Hepatocyte (in vitro differentiated cells): ENCODE measurements around the gene ZBTB7B. TPM values are rescaled to one million over a fixed set of nuclear protein-coding genes. Genes with fewer than 3 reads are reported as not detected.

Source experiments
- DNase-seq: peaks from one replicate; pipeline ENCODE4 v3.0.0-alpha.2; 2016; ENCODE audit warnings: low spot score
- H2AFZ ChIP-seq: fragments of 200-600 bp; sonication (generic); 2 replicates; pipeline ENCODE4 v1.6.0; 2016; ENCODE audit warnings: antibody characterized with exemption, mild to moderate bottlenecking
- H3K27ac ChIP-seq: fragments of 200-600 bp; sonication (generic); 2 replicates; pipeline ENCODE4 v1.5.1; 2016; ENCODE audit warnings: mild to moderate bottlenecking
- H3K27me3 ChIP-seq: fragments of 200-600 bp; sonication (generic); 2 replicates; pipeline ENCODE4 v1.6.1; 2016
- H3K36me3 ChIP-seq: fragments of 200-600 bp; sonication (generic); replicated peaks from 2 replicates; pipeline ENCODE4 v1.5.1; 2016; ENCODE audit warnings: low read depth; ENCODE audit not compliant: insufficient read depth
- H3K4me1 ChIP-seq: fragments of 200-600 bp; sonication (generic); 2 replicates; pipeline ENCODE4 v1.5.1; 2016; ENCODE audit warnings: mild to moderate bottlenecking, moderate library complexity; ENCODE audit not compliant: insufficient read depth
- H3K4me2 ChIP-seq: fragments of 200-600 bp; sonication (generic); 2 replicates; pipeline ENCODE4 v1.6.0; 2016
- H3K4me3 ChIP-seq: fragments of 200-600 bp; sonication (generic); 2 replicates; pipeline ENCODE4 v1.5.1; 2016; ENCODE audit warnings: mild to moderate bottlenecking
- H3K79me2 ChIP-seq: fragments of 200-600 bp; sonication (generic); 2 replicates; pipeline ENCODE4 v1.6.0; 2017; ENCODE audit warnings: mild to moderate bottlenecking
- H3K9me2 ChIP-seq: fragments of 200-600 bp; sonication (generic); replicated peaks from 2 replicates; pipeline ENCODE4 v1.6.0; 2017; ENCODE audit warnings: mild to moderate bottlenecking; ENCODE audit not compliant: insufficient read depth
- H3K9me3 ChIP-seq: fragments of 200-600 bp; sonication (generic); 2 replicates; pipeline ENCODE4 v1.5.1; 2016; ENCODE audit warnings: low read depth, mild to moderate bottlenecking
- H4K20me1 ChIP-seq: fragments of 200-600 bp; sonication (generic); 2 replicates; pipeline ENCODE4 v1.6.0; 2016; ENCODE audit warnings: mild to moderate bottlenecking; ENCODE audit not compliant: insufficient read depth, poor library complexity, severe bottlenecking
- CTCF ChIP-seq: fragments of 200-600 bp; sonication (generic); IDR thresholded peaks from 2 replicates; pipeline ENCODE4 v1.5.1; 2016; ENCODE audit warnings: antibody characterized with exemption, mild to moderate bottlenecking; ENCODE audit not compliant: poor library complexity
- EZH2 ChIP-seq: fragments of 200-600 bp; sonication (generic); IDR thresholded peaks from 2 replicates; pipeline ENCODE4 v1.6.1; 2016; ENCODE audit warnings: antibody characterized with exemption, mild to moderate bottlenecking, borderline replicate concordance
- EZH2phosphoT487 ChIP-seq: fragments of 200-600 bp; sonication (generic); IDR thresholded peaks from one replicate; pipeline ENCODE4 v1.6.1; 2018; ENCODE audit warnings: antibody characterized with exemption, mild to moderate bottlenecking, low read depth, moderate library complexity; ENCODE audit not compliant: unreplicated experiment, severe bottlenecking
- WGBS: methylation state at CpG from one replicate; pipeline ENCODE4 v1.1.6; 2016; ENCODE audit warnings: low lambda C conversion rate; ENCODE audit errors: missing lambda C conversion rate; 5-methylcytosine and 5-hydroxymethylcytosine counted together
- polyA plus RNA-seq: library from polyadenylated mRNA; unstranded; fragments of >200 nt; fragmentation: Nextera tagmentation; extraction: Ambion mirVana; gene quantifications from 2 replicates; pipeline ENCODE4 v1.2.1, GENCODE V29; 2016
- total RNA-seq: library from RNA; depleted of rRNA; stranded (reverse); fragments of >200 nt; gene quantifications from 2 replicates; pipeline ENCODE4 v1.2.3, GENCODE V29; 2014

Gene ZBTB7B
- total and polyA plus RNA-seq, 2 experiments from 2014 or later, result 13.3 to 29.2 TPM

DNA sequence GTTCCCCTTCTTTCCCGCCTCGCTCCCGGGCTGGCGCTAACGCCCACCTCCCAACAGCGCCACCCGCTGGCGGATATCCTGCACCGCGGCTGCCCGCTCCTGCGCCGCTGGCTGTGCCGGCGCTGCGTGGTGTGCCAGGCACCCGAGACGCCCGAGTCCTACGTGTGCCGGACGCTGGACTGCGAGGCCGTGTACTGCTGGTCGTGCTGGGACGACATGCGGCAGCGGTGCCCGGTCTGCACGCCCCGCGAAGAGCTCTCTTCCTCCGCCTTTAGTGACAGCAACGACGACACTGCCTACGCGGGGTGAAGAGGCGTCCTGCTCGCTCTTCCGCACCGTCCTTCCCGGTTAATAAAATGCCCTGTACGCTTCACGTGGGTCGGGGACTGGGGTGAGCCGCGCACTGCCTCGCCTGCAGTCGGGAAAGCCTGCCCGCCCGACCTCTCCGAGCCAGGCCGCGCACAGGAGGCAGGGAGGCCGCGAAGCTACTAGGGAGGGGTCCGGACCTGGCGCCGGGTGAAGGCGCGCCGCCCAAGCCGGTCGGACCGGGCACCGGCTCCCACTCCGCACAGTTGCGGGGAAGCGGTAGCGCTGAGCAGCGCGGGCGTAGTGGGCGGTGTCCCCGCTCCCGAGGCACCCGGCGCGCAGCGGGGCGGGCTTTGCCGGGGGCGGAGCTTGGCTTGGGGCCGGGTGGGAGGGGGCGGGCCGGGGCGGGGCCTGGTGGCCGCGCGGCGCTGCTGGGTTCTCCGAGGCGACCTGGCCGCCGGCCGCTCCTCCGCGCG, 48.1 kb downstream of the ZBTB7B start, which contains the start of gene ADAM15:
Gene ADAM15 (plus strand): TSS at position 757 of the 782 bp plus-strand sequence. CDS start 71 bp downstream, outside the sequence.
- 1% methylated on average over 94 of the region's 99 CpGs for WGBS
- peak; percentile 93 for DNase-seq
- H2AFZ ChIP-seq, result peak within 1 kb of the TSS; percentile 84

GRCh38 chr1:155051342-155051776, 48.8 kb downstream of the ZBTB7B start:
- H3K79me2 ChIP-seq, result no peaks in the 10 kb centered on the region
- H3K36me3 ChIP-seq, result no peaks in the 10 kb centered on the region
- no peaks in the 10 kb centered on the region for H4K20me1 ChIP-seq
- WGBS, result under 1% methylated on average over 23 of the region's 31 CpGs
- no peaks in the 10 kb centered on the region for H3K9me3 ChIP-seq
- H3K27ac ChIP-seq, result peak overlapping the region; percentile 57
- DNase-seq, result no peak
- H3K4me3 ChIP-seq, result peak overlapping the region; percentile 92
- no peaks in the 10 kb centered on the region for H3K9me2 ChIP-seq
- peak overlapping the region; percentile 93 for H3K4me2 ChIP-seq
- peaks cover 25% of the 10 kb centered on the region for H3K4me1 ChIP-seq
- H3K27me3 ChIP-seq, result no peaks in the 10 kb centered on the region
- TF ChIP-seq CTCF (no peak), EZH2 (no peak), EZH2phosphoT487 (no peak)
- peak overlapping the region; percentile 84 for H2AFZ ChIP-seq

More for the DNA sequence above, 48.1 kb downstream of the ZBTB7B start, which contains the start of gene ADAM15:
- TF ChIP-seq EZH2 (no peak), EZH2phosphoT487 (no peak), CTCF (peak; percentile 98)
- peak within 1 kb of the TSS; percentile 92 for H3K4me3 ChIP-seq
- H3K4me1 ChIP-seq, result peaks cover 25% of the 10 kb centered on the region
- no peaks in the 10 kb centered on the region for H4K20me1 ChIP-seq
- H3K27ac ChIP-seq, result peak within 1 kb of the TSS; percentile 87
- peak within 1 kb of the TSS; percentile 93 for H3K4me2 ChIP-seq
- H3K36me3 ChIP-seq, result no peaks in the 10 kb centered on the region
- H3K79me2 ChIP-seq, result no peaks in the 10 kb centered on the region
- H3K9me2 ChIP-seq, result no peaks in the 10 kb centered on the region
- H3K27me3 ChIP-seq, result no peaks in the 10 kb centered on the region
- H3K9me3 ChIP-seq, result no peaks in the 10 kb centered on the region

- H4K20me1 ChIP-seq, result no peaks in the 10 kb centered on the region
- no peaks in the 10 kb centered on the region for H3K79me2 ChIP-seq
- no peaks in the 10 kb centered on the region for H3K9me2 ChIP-seq
- H3K27me3 ChIP-seq, result no peaks in the 10 kb centered on the region
- no peaks in the 10 kb centered on the region for H3K36me3 ChIP-seq
- no peak for DNase-seq
- H3K9me3 ChIP-seq, result no peaks in the 10 kb centered on the region
- peaks cover 25% of the 10 kb centered on the region for H3K4me1 ChIP-seq
- peak overlapping the region; percentile 84 for H2AFZ ChIP-seq
- peak overlapping the region; percentile 92 for H3K4me3 ChIP-seq
- 11% methylated on average over 17 of the region's 27 CpGs for WGBS
- peak overlapping the region; percentile 57 for H3K27ac ChIP-seq
- peak overlapping the region; percentile 93 for H3K4me2 ChIP-seq
- no peak for TF ChIP-seq EZH2
- TF ChIP-seq CTCF, result no peak
- no peak for TF ChIP-seq EZH2phosphoT487
Observed at GRCh38 chr1:155051777-155052398, 49.3 kb downstream of the ZBTB7B start.
